HEK293 (cell line): ENCODE data around the gene CCNJL.

Source experiments
- CTCF ChIA-PET: fragments of 350-600 bp; formaldehyde crosslinking; extraction: SDS; loops from one replicate; lab custom pipeline; 2021; ENCODE audit warnings: antibody characterized with exemption; lab: Yijun Ruan, JAX
- POLR2A ChIA-PET: fragments of 300-600 bp; formaldehyde crosslinking; extraction: SDS; loops from one replicate; lab custom pipeline; 2020; ENCODE audit warnings: antibody characterized with exemption, inconsistent platforms; lab: Yijun Ruan, JAX
- H3K27ac ChIP-seq: fragments of 200-500 bp; sonication (Bioruptor generic); 2 replicates; pipeline ENCODE4 v1.5.1; 2014; ENCODE audit warnings: low read depth, low read length, control low read depth, inconsistent platforms; ENCODE audit errors: extremely low read depth
- H3K36me3 ChIP-seq, 2 experiments: fragments of 200-500 bp in 1 of 2; sonication (Bioruptor generic) in 1 of 2; 1 replicate in 1 of 2; 2 replicates in 1 of 2; pipeline ENCODE4 v1.5.1; 2014 to 2017; ENCODE audit warnings: inconsistent platforms in 2 of 2, low read length in 2 of 2; ENCODE audit not compliant: control insufficient read depth in 2 of 2, insufficient read depth in 1 of 2
- H3K4me1 ChIP-seq: fragments of 200-500 bp; sonication (Bioruptor generic); 2 replicates; pipeline ENCODE4 v1.5.1; 2014; ENCODE audit warnings: mild to moderate bottlenecking, low read length, inconsistent platforms; ENCODE audit not compliant: control insufficient read depth, insufficient read depth
- H3K4me3 ChIP-seq: 2 replicates; pipeline ENCODE4 v1.5.1; 2011; ENCODE audit warnings: low read depth, mild to moderate bottlenecking, control low read depth, low read length, moderate library complexity
- H3K9me3 ChIP-seq: fragments of 200-500 bp; sonication (Bioruptor generic); 2 replicates; pipeline ENCODE4 v1.5.1; 2014; ENCODE audit warnings: low read depth, low read length, inconsistent platforms; ENCODE audit not compliant: control insufficient read depth, insufficient read depth
- ATF2 ChIP-seq: fragments of 450-650 bp; formaldehyde crosslinking; IDR thresholded peaks from 2 replicates; pipeline ENCODE4 v1.5.1; 2016; ENCODE audit warnings: missing biosample characterization, missing genetic modification characterization, low read depth
- EGR2 ChIP-seq: fragments of 450-650 bp; formaldehyde crosslinking; IDR thresholded peaks from 2 replicates; pipeline ENCODE4 v1.5.1; 2016; ENCODE audit warnings: low read depth, missing biosample characterization, missing genetic modification characterization
- PATZ1 ChIP-seq: fragments of 450-650 bp; formaldehyde crosslinking; IDR thresholded peaks from 2 replicates; pipeline ENCODE4 v1.5.1; 2016; ENCODE audit warnings: missing biosample characterization, missing genetic modification characterization
- TRIM28 ChIP-seq: IDR thresholded peaks from 2 replicates; pipeline ENCODE4 v1.6.1; 2011; ENCODE audit warnings: low read length, control low read depth, borderline replicate concordance
- WT1 ChIP-seq: fragments of 450-650 bp; formaldehyde crosslinking; IDR thresholded peaks from 2 replicates; pipeline ENCODE4 v1.5.1; 2016; ENCODE audit warnings: missing biosample characterization, missing genetic modification characterization
- ZBTB17 ChIP-seq: fragments of 450-650 bp; formaldehyde crosslinking; IDR thresholded peaks from 2 replicates; pipeline ENCODE4 v1.5.1; 2016; ENCODE audit warnings: missing biosample characterization, missing genetic modification characterization
- ZFHX2 ChIP-seq: fragments of 450-650 bp; formaldehyde crosslinking; conservative IDR thresholded peaks from 2 replicates; pipeline ENCODE4 v1.5.1; 2016; ENCODE audit warnings: missing biosample characterization, missing genetic modification characterization
- ZFP37 ChIP-seq: fragments of 450-650 bp; formaldehyde crosslinking; IDR thresholded peaks from 2 replicates; pipeline ENCODE4 v1.5.1; 2016; ENCODE audit warnings: missing biosample characterization, missing genetic modification characterization
- ZIC2 ChIP-seq: fragments of 450-650 bp; formaldehyde crosslinking; IDR thresholded peaks from 2 replicates; pipeline ENCODE4 v1.5.1; 2016; ENCODE audit warnings: missing biosample characterization, missing genetic modification characterization
- ZNF133 ChIP-seq: fragments of 450-650 bp; formaldehyde crosslinking; IDR thresholded peaks from 2 replicates; pipeline ENCODE4 v1.5.1; 2016; ENCODE audit warnings: missing biosample characterization, missing genetic modification characterization
- ZNF146 ChIP-seq: fragments of 450-650 bp; formaldehyde crosslinking; IDR thresholded peaks from 2 replicates; pipeline ENCODE4 v1.5.1; 2016; ENCODE audit warnings: missing biosample characterization, missing genetic modification characterization
- ZNF280C ChIP-seq: fragments of 450-650 bp; formaldehyde crosslinking; IDR thresholded peaks from 2 replicates; pipeline ENCODE4 v1.5.1; 2016; ENCODE audit warnings: missing biosample characterization, missing genetic modification characterization
- ZNF398 ChIP-seq: fragments of 450-650 bp; formaldehyde crosslinking; IDR thresholded peaks from 2 replicates; pipeline ENCODE4 v1.5.1; 2017; ENCODE audit warnings: missing biosample characterization, missing genetic modification characterization
- ZNF501 ChIP-seq: fragments of 450-650 bp; formaldehyde crosslinking; IDR thresholded peaks from 2 replicates; pipeline ENCODE4 v1.5.1; 2016; ENCODE audit warnings: missing biosample characterization, missing genetic modification characterization
- ZNF768 ChIP-seq: fragments of 450-650 bp; formaldehyde crosslinking; IDR thresholded peaks from 2 replicates; pipeline ENCODE4 v1.5.1; 2018; ENCODE audit warnings: missing biosample characterization, mild to moderate bottlenecking, missing genetic modification characterization
- ZNF777 ChIP-seq: fragments of 450-650 bp; formaldehyde crosslinking; IDR thresholded peaks from 2 replicates; pipeline ENCODE4 v1.5.1; 2017; ENCODE audit warnings: missing biosample characterization, missing genetic modification characterization, borderline replicate concordance

The CCNJL gene

GRCh38 chr5:160311491-160312133, 752 bp downstream of the CCNJL start:
- Histone ChIP-seq H3K4me3 (peak overlapping the region; percentile 63), H3K4me1 (no peaks in the 10 kb centered on the region; the same call in 1 of the 2 replicates), H3K36me3 (no peaks in the 10 kb centered on the region), H3K27ac (peak overlapping the region; percentile 48; the same call in 1 of the 2 replicates), H3K9me3 (no peaks in the 10 kb centered on the region)
- CTCF ChIA-PET = interaction anchor here (0.7 kb wide), 1 partner anchor 113 kb away, joined by 3 read pairs; no protein-coding TSS in a partner anchor
- TF ChIP-seq PATZ1 (tag by site-specific recombination) = 0 out of 2 replicates have a peak, but pooled peaks have one; percentile 8
- TF ChIP-seq ZNF146 (tag by site-specific recombination) = no peak
- 0 out of 2 replicates have a peak, but pooled peaks have one; percentile 34 for TF ChIP-seq ZNF777 (tag by site-specific recombination)
- peak; percentile 48; the same call in 1 of the 2 replicates for TF ChIP-seq ZFP37 (tag by site-specific recombination)
- 0 out of 2 replicates have a peak, but pooled peaks have one; percentile 29 for TF ChIP-seq ZNF501 (tag by site-specific recombination)
- peak; percentile 32 for TF ChIP-seq ZIC2 (tag by site-specific recombination)
- POLR2A ChIA-PET = interaction anchor here (0.6 to 1.0 kb wide), 2 partner anchors 15 to 199 kb away, joined by 3 to 4 read pairs; no protein-coding TSS in a partner anchor

- no peak overlapping the region for H3K4me3 ChIP-seq
- H3K36me3 ChIP-seq = no peaks in the 10 kb centered on the region
- H3K9me3 ChIP-seq = no peaks in the 10 kb centered on the region
- peak; percentile 44; the same call in 1 of the 2 replicates for TF ChIP-seq EGR2 (tag by site-specific recombination)
- TF ChIP-seq ZNF768 (tag by site-specific recombination) = no peak
- peak; percentile 74 for TF ChIP-seq ATF2 (tag by site-specific recombination)
- TF ChIP-seq WT1 (tag by site-specific recombination) = no peak
- no peak for TF ChIP-seq ZNF133
- TF ChIP-seq ZBTB17 (tag by site-specific recombination) = peak; percentile 16; the same call in 1 of the 2 replicates
- peak; percentile 30; the same call in 1 of the 2 replicates for TF ChIP-seq ZFHX2 (tag by site-specific recombination)
- TF ChIP-seq ZNF280C (tag by site-specific recombination) = no peak
- TF ChIP-seq TRIM28 = no peak
- no peak for TF ChIP-seq ZNF398 (tag by site-specific recombination)
- H3K4me1 ChIP-seq = no peaks in the 10 kb centered on the region; the same call in 1 of the 2 replicates
- ChIA-PET CTCF (no interaction called here), POLR2A (interaction anchor here (0.6 kb wide), 1 partner anchor 199 kb away, joined by 3 read pairs; no protein-coding TSS in a partner anchor)
- no peak overlapping the region for H3K27ac ChIP-seq
These were observed 1.6 kb downstream of the CCNJL start for GRCh38 chr5:160310552-160311295.
